Thymus (tissue), 11 donors: ENCODE data around the gene RAI14. TPM values are rescaled to one million over a fixed set of nuclear protein-coding genes. Genes with fewer than 3 reads are reported as not detected.

Experiments used
- DNase-seq, 9 donors: peaks; one replicate each; pipeline ENCODE4 v3.0.0-alpha.2; 2013; ENCODE audit warnings: low spot score in 9 of 9, low read depth in 6 of 9, missing footprints in 1 of 9
- H3K27ac ChIP-seq, 2 donors: one replicate each; pipeline ENCODE4 v1.5.1; 2013; ENCODE audit warnings: control low read depth in 1 of 2, low read depth in 1 of 2, low read length in 1 of 2, mild to moderate bottlenecking in 1 of 2, moderate library complexity in 1 of 2
- H3K27me3 ChIP-seq, 2 donors: one replicate each; pipeline ENCODE4 v1.5.1; 2013; ENCODE audit warnings: low read length in 1 of 2; ENCODE audit not compliant: control insufficient read depth in 2 of 2, insufficient read depth in 1 of 2
- H3K36me3 ChIP-seq, 2 donors: one replicate each; pipeline ENCODE4 v1.5.1; 2013; ENCODE audit warnings: low read length in 1 of 2, mild to moderate bottlenecking in 1 of 2, moderate library complexity in 1 of 2; ENCODE audit not compliant: control insufficient read depth in 2 of 2, insufficient read depth in 2 of 2
- H3K4me1 ChIP-seq, 2 donors: one replicate each; pipeline ENCODE4 v1.5.1; 2013; ENCODE audit warnings: low read length in 2 of 2; ENCODE audit not compliant: control insufficient read depth in 2 of 2, insufficient read depth in 2 of 2
- H3K4me3 ChIP-seq, 2 donors: one replicate each; pipeline ENCODE4 v1.5.1; 2013; ENCODE audit warnings: low read length in 2 of 2, control low read depth in 1 of 2, mild to moderate bottlenecking in 1 of 2
- H3K9me3 ChIP-seq, 2 donors: one replicate each; pipeline ENCODE4 v1.5.1; 2013; ENCODE audit warnings: low read length in 1 of 2, mild to moderate bottlenecking in 1 of 2; ENCODE audit not compliant: control insufficient read depth in 2 of 2, insufficient read depth in 1 of 2
- WGBS: extraction: QIAGEN DNeasy Blood & Tissue Kit; methylation state at CpG from one replicate; pipeline ENCODE4 v1.1.7; 2013; 5-methylcytosine and 5-hydroxymethylcytosine counted together
- polyA plus RNA-seq: library from polyadenylated mRNA; stranded (reverse); fragments of 200-250 nt; gene quantifications from one replicate; pipeline ENCODE4 v1.2.3, GENCODE V29; 2013
- total RNA-seq: library from RNA; stranded (reverse); fragments of 120-200 nt; gene quantifications from one replicate; pipeline ENCODE4 v1.2.4, GENCODE V29; 2013
- donor health status: healthy.

The RAI14 gene
- total and polyA plus RNA-seq, 2 donors = 6.0 to 10.4 TPM

- H3K9me3 ChIP-seq = no peaks in the 10 kb centered on the region
- 89% methylated on average over 3 of the region's 3 CpGs for WGBS
- H3K4me1 ChIP-seq = no peaks in the 10 kb centered on the region
- H3K27me3 ChIP-seq = no peaks in the 10 kb centered on the region
- no peaks in the 10 kb centered on the region for H3K36me3 ChIP-seq
- DNase-seq = no peak
- no peak overlapping the region for H3K4me3 ChIP-seq
- no peak overlapping the region for H3K27ac ChIP-seq
These were observed 27.8 kb upstream of the RAI14 start for GRCh38 chr5:34628373-34628772.

GRCh38 chr5:34630596-34630995 is 25.5 kb upstream of the RAI14 start:
- 91% methylated on average over 4 of the region's 4 CpGs for WGBS
- H3K27ac ChIP-seq = no peak overlapping the region
- no peaks in the 10 kb centered on the region for H3K4me1 ChIP-seq
- no peak for DNase-seq
- H3K27me3 ChIP-seq = no peaks in the 10 kb centered on the region
- no peaks in the 10 kb centered on the region for H3K36me3 ChIP-seq
- no peaks in the 10 kb centered on the region for H3K9me3 ChIP-seq
- H3K4me3 ChIP-seq = no peak overlapping the region

- no peaks in the 10 kb centered on the region for H3K36me3 ChIP-seq
- no peaks in the 10 kb centered on the region for H3K9me3 ChIP-seq
- no peaks in the 10 kb centered on the region for H3K27me3 ChIP-seq
- no peak for DNase-seq
- H3K4me1 ChIP-seq = no peaks in the 10 kb centered on the region
- 95% methylated on average over 8 of the region's 8 CpGs for WGBS
- H3K27ac ChIP-seq = no peak overlapping the region
- no peak overlapping the region for H3K4me3 ChIP-seq
These were observed 23.2 kb upstream of the RAI14 start for GRCh38 chr5:34632807-34633422.

GRCh38 chr5:34639852-34640626 is 16.1 kb upstream of the RAI14 start:
- H3K9me3 ChIP-seq = no peaks in the 10 kb centered on the region
- no peaks in the 10 kb centered on the region for H3K36me3 ChIP-seq
- no peaks in the 10 kb centered on the region for H3K27me3 ChIP-seq
- DNase-seq = no peak
- no peak overlapping the region for H3K4me3 ChIP-seq
- no peak overlapping the region for H3K27ac ChIP-seq
- WGBS = 95% methylated on average over 3 of the region's 3 CpGs
- H3K4me1 ChIP-seq = no peaks in the 10 kb centered on the region

GRCh38 chr5:34648039-34648839 is 7.9 kb upstream of the RAI14 start:
- Histone ChIP-seq H3K4me3 (no peak overlapping the region), H3K9me3 (no peaks in the 10 kb centered on the region), H3K27ac (no peak overlapping the region), H3K27me3 (no peaks in the 10 kb centered on the region), H3K4me1 (no peaks in the 10 kb centered on the region), H3K36me3 (no peaks in the 10 kb centered on the region)
- DNase-seq = no peak
- 86% methylated on average over 5 of the region's 5 CpGs for WGBS

- 96% methylated on average over 2 of the region's 2 CpGs for WGBS
These were observed 7.3 kb upstream of the RAI14 start for GRCh38 chr5:34648840-34649158.

GRCh38 chr5:34651791-34652190 is 4.3 kb upstream of the RAI14 start:
- Histone ChIP-seq H3K9me3 (no peaks in the 10 kb centered on the region), H3K27me3 (peaks cover 13 to 27% of the 10 kb centered on the region in 2 donors), H3K27ac (no peak overlapping the region), H3K4me3 (no peak overlapping the region), H3K4me1 (peaks cover 2 to 4% of the 10 kb centered on the region in 2 donors), H3K36me3 (no peaks in the 10 kb centered on the region)
- 89% methylated on average over 2 of the region's 2 CpGs for WGBS
- no peak for DNase-seq

More at GRCh38 chr5:34648840-34649158, 7.3 kb upstream of the RAI14 start:
- Histone ChIP-seq H3K4me3 (no peak overlapping the region), H3K36me3 (no peaks in the 10 kb centered on the region), H3K4me1 (no peaks in the 10 kb centered on the region), H3K27me3 (peaks cover 0 to 3% of the 10 kb centered on the region in 2 donors), H3K9me3 (no peaks in the 10 kb centered on the region), H3K27ac (no peak overlapping the region)
- no peak for DNase-seq

- H3K4me1 ChIP-seq = peaks cover 8 to 9% of the 10 kb centered on the region in 2 donors
- no peaks in the 10 kb centered on the region for H3K36me3 ChIP-seq
- H3K27me3 ChIP-seq = peaks cover 13 to 34% of the 10 kb centered on the region in 2 donors
- no peaks in the 10 kb centered on the region for H3K9me3 ChIP-seq
- no peak for DNase-seq
- WGBS = 95% methylated on average over 5 of the region's 5 CpGs
- H3K4me3 ChIP-seq = no peak overlapping the region
- no peak overlapping the region for H3K27ac ChIP-seq
These were observed 3.7 kb upstream of the RAI14 start for GRCh38 chr5:34652466-34652865.

GRCh38 chr5:34652914-34653313 is 3.2 kb upstream of the RAI14 start:
- H3K36me3 ChIP-seq = no peaks in the 10 kb centered on the region
- peaks cover 13 to 38% of the 10 kb centered on the region in 2 donors for H3K27me3 ChIP-seq
- no peak overlapping the region for H3K27ac ChIP-seq
- DNase-seq = no peak
- H3K4me1 ChIP-seq = peaks cover 9 to 11% of the 10 kb centered on the region in 2 donors
- H3K9me3 ChIP-seq = no peaks in the 10 kb centered on the region
- no peak overlapping the region for H3K4me3 ChIP-seq
